Panc1 (cell line): Measurements from ENCODE around the gene PCGF3.
"Not testable (repeated sequence)": the region's sequence is repeated elsewhere in the genome, so short reads cannot be mapped to it uniquely, and the experiment has no call there.

Experiments
- POLR2AphosphoS5 ChIP-seq: IDR thresholded peaks from 2 replicates; pipeline ENCODE4 v1.6.1; 2012; ENCODE audit warnings: mild to moderate bottlenecking, low read depth, low read length, moderate library complexity
- REST ChIP-seq, 2 experiments: IDR thresholded peaks; 2 replicates each; pipeline ENCODE4 v1.6.1; 2011 to 2012; ENCODE audit warnings: low read depth in 2 of 2, control low read depth in 1 of 2, low read length in 1 of 2, mild to moderate bottlenecking in 1 of 2, moderate library complexity in 1 of 2; ENCODE audit not compliant: insufficient read depth in 1 of 2
- TF ChIP-seq, protein P1 (sequence below): fragments of 450-650 bp; IDR thresholded peaks from 2 replicates; pipeline ENCODE4 v1.5.1; 2017; ENCODE audit warnings: mild to moderate bottlenecking

- TF ChIP-seq, protein P1, sequence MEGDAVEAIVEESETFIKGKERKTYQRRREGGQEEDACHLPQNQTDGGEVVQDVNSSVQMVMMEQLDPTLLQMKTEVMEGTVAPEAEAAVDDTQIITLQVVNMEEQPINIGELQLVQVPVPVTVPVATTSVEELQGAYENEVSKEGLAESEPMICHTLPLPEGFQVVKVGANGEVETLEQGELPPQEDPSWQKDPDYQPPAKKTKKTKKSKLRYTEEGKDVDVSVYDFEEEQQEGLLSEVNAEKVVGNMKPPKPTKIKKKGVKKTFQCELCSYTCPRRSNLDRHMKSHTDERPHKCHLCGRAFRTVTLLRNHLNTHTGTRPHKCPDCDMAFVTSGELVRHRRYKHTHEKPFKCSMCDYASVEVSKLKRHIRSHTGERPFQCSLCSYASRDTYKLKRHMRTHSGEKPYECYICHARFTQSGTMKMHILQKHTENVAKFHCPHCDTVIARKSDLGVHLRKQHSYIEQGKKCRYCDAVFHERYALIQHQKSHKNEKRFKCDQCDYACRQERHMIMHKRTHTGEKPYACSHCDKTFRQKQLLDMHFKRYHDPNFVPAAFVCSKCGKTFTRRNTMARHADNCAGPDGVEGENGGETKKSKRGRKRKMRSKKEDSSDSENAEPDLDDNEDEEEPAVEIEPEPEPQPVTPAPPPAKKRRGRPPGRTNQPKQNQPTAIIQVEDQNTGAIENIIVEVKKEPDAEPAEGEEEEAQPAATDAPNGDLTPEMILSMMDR = not testable (repeated sequence)
- TF ChIP-seq REST (IDR thresholded peaks at IDR 0.05; ENCODE audit: insufficient read depth in 1 of 2, low read depth in 2 of 2, low read length in 1 of 2); POLR2AphosphoS5: not testable (repeated sequence)
These were observed 47.6 kb downstream of the PCGF3 start for GRCh38 chr4:753186-753585.
